Effector CD4-positive, alpha-beta T cell (primary cell): ENCODE data around the gene LMNTD2.
A peak's percentile ranks its signal among the peaks of the same experiment; 100 is the strongest.

Source experiments
- DNase-seq: peaks from one replicate; pipeline ENCODE4 v3.0.0-alpha.2; 2020

The LMNTD2 gene

GRCh38 chr11:567011-567628 is 6.6 kb upstream of the LMNTD2 start:
- no peak for DNase-seq

GRCh38 chr11:565921-566509 is 5.5 kb upstream of the LMNTD2 start:
- DNase-seq, result no peak

- DNase-seq, result no peak
Observed at GRCh38 chr11:563812-564578, 3.5 kb upstream of the LMNTD2 start.

- DNase-seq, result no peak
Observed at GRCh38 chr11:563066-563811, 2.7 kb upstream of the LMNTD2 start.

- DNase-seq, result no peak
Observed at GRCh38 chr11:562046-562645, 1.6 kb upstream of the LMNTD2 start.

GRCh38 chr11:561148-562003 is 838 bp upstream of the LMNTD2 start:
- DNase-seq, result no peak

- no peak for DNase-seq
Observed at GRCh38 chr11:559712-560304, 730 bp downstream of the LMNTD2 start.

- DNase-seq, result no peak
Observed at GRCh38 chr11:559020-559620, 1.4 kb downstream of the LMNTD2 start.

GRCh38 chr11:558503-558902 is 2.0 kb downstream of the LMNTD2 start:
- no peak for DNase-seq

GRCh38 chr11:557328-558132 is 3.0 kb downstream of the LMNTD2 start:
- no peak for DNase-seq

GRCh38 chr11:556662-557256 is 3.8 kb downstream of the LMNTD2 start:
- no peak for DNase-seq

GRCh38 chr11:555780-556661 is 4.5 kb downstream of the LMNTD2 start:
- no peak for DNase-seq

GRCh38 chr11:555227-555779 is 5.2 kb downstream of the LMNTD2 start:
- DNase-seq, result no peak

GRCh38 chr11:554428-555226 is 5.9 kb downstream of the LMNTD2 start:
- peak; percentile 76 for DNase-seq

- no peak for DNase-seq
Observed at GRCh38 chr11:553988-554340, 6.6 kb downstream of the LMNTD2 start.

GRCh38 chr11:553083-553987 is 7.2 kb downstream of the LMNTD2 start:
- no peak for DNase-seq

- DNase-seq, result no peak
Observed at GRCh38 chr11:551596-551995, 8.9 kb downstream of the LMNTD2 start.
